OCI-LY3 (cell line): Measurements from ENCODE around the gene CNTNAP1.
"Not testable (repeated sequence)": the region's sequence is repeated elsewhere in the genome, so short reads cannot be mapped to it uniquely, and the experiment has no call there.

Experiments used
- H2AFZ ChIP-seq: fragments of 200-600, 300-600 bp; shearing (Covaris generic); 2 replicates; pipeline ENCODE4 v1.6.0; 2014; ENCODE audit warnings: antibody characterized with exemption, low read depth, low read length
- H3K27ac ChIP-seq: fragments of 200-600, 300-600 bp; sonication (generic); 2 replicates; pipeline ENCODE4 v1.5.1; 2014; ENCODE audit warnings: mild to moderate bottlenecking, low read length, moderate library complexity, mixed read lengths
- H3K27me3 ChIP-seq: fragments of 200-600, 300-600 bp; sonication (generic); 2 replicates; pipeline ENCODE4 v1.6.1; 2014; ENCODE audit warnings: low read depth, low read length, mixed read lengths
- H3K36me3 ChIP-seq: fragments of 200-600, 300-600 bp; sonication (generic); replicated peaks from 2 replicates; pipeline ENCODE3; 2014; ENCODE audit warnings: low read depth, low read length, mixed read lengths
- H3K4me1 ChIP-seq: fragments of 300-600, 200-600 bp; sonication (generic); 2 replicates; pipeline ENCODE4 v1.6.1; 2014; ENCODE audit warnings: low read length, mixed read lengths
- H3K4me2 ChIP-seq: fragments of 200-600, 300-600 bp; sonication (generic); 2 replicates; pipeline ENCODE4 v1.6.1; 2014; ENCODE audit warnings: low read length, mixed read lengths
- H3K4me3 ChIP-seq: fragments of 300-600, 200-600 bp; sonication (generic); 2 replicates; pipeline ENCODE4 v1.5.1; 2014; ENCODE audit warnings: antibody characterized with exemption, mild to moderate bottlenecking, low read length, moderate library complexity
- H3K79me2 ChIP-seq: fragments of 300-600, 200-600 bp; shearing (Covaris generic); 2 replicates; pipeline ENCODE4 v1.6.1; 2014; ENCODE audit warnings: mild to moderate bottlenecking, low read length, mixed read lengths
- H3K9ac ChIP-seq: fragments of 300-600, 200-600 bp; shearing (Covaris generic); 2 replicates; pipeline ENCODE4 v1.6.0; 2014; ENCODE audit warnings: mild to moderate bottlenecking, low read length, moderate library complexity
- H3K9me3 ChIP-seq: fragments of 200-600, 300-600 bp; shearing (Covaris generic); 2 replicates; pipeline ENCODE4 v1.6.1; 2014; ENCODE audit warnings: low read length, mixed read lengths; ENCODE audit not compliant: insufficient read depth
- H4K20me1 ChIP-seq: fragments of 200-600, 300-600 bp; sonication (generic); 2 replicates; pipeline ENCODE4 v1.6.1; 2016; ENCODE audit warnings: low read length, mixed read lengths; ENCODE audit not compliant: insufficient read depth
- CTCF ChIP-seq: fragments of 200-600, 300-600 bp; sonication (generic); IDR thresholded peaks from 2 replicates; pipeline ENCODE4 v1.5.1; 2014; ENCODE audit warnings: antibody characterized with exemption, low read length, low read depth
- EZH2phosphoT487 ChIP-seq: fragments of 200-600 bp; shearing (Covaris generic); IDR thresholded peaks from 2 replicates; pipeline ENCODE4 v1.6.1; 2018; ENCODE audit warnings: antibody characterized with exemption, mixed run types, low read depth

CNTNAP1 gene

GRCh38 chr17:42655528-42655927 is 26.8 kb upstream of the CNTNAP1 start:
- H3K4me2 ChIP-seq = peak overlapping the region; percentile 24; the same call in 1 of the 2 replicates

GRCh38 chr17:42657824-42658588 is 24.3 kb upstream of the CNTNAP1 start:
- no peaks in the 10 kb centered on the region for H3K9me3 ChIP-seq
- H3K27me3 ChIP-seq = no peaks in the 10 kb centered on the region
- H2AFZ ChIP-seq = no peak overlapping the region
- no peaks in the 10 kb centered on the region for H3K79me2 ChIP-seq
- peak overlapping the region; percentile 90 for H3K4me3 ChIP-seq
- no peak for TF ChIP-seq CTCF
- TF ChIP-seq EZH2phosphoT487 = no peak
- peak overlapping the region; percentile 100 for H3K4me2 ChIP-seq
- no peak overlapping the region for H3K9ac ChIP-seq
- H3K36me3 ChIP-seq = peaks cover 3% of the 10 kb centered on the region
- no peak overlapping the region for H3K27ac ChIP-seq
- H3K4me1 ChIP-seq = peaks cover 31% of the 10 kb centered on the region
- no peaks in the 10 kb centered on the region for H4K20me1 ChIP-seq

More at GRCh38 chr17:42655528-42655927, 26.8 kb upstream of the CNTNAP1 start:
- no peak overlapping the region for H3K9ac ChIP-seq
- no peaks in the 10 kb centered on the region for H3K9me3 ChIP-seq
- H3K4me1 ChIP-seq = peaks cover 31% of the 10 kb centered on the region
- no peaks in the 10 kb centered on the region for H3K79me2 ChIP-seq
- H2AFZ ChIP-seq = no peak overlapping the region
- no peaks in the 10 kb centered on the region for H3K36me3 ChIP-seq
- no peak overlapping the region for H3K4me3 ChIP-seq
- H3K27ac ChIP-seq = peak overlapping the region; percentile 36; the same call in 1 of the 2 replicates
- no peaks in the 10 kb centered on the region for H4K20me1 ChIP-seq
- TF ChIP-seq EZH2phosphoT487 = no peak
- no peak for TF ChIP-seq CTCF
- no peaks in the 10 kb centered on the region for H3K27me3 ChIP-seq

GRCh38 chr17:42659079-42659931 is 23.0 kb upstream of the CNTNAP1 start, which contains the start of gene TUBG2:
Gene TUBG2 (plus strand): TSS chr17:42659284. CDS start chr17:42659504, 220 bp downstream.
- Histone ChIP-seq H3K27me3 (no peaks in the 10 kb centered on the region), H3K4me3 (peak within 1 kb of the TSS; percentile 90), H3K4me2 (peak within 1 kb of the TSS; percentile 100), H3K4me1 (peaks cover 31% of the 10 kb centered on the region), H3K9ac (peak within 1 kb of the TSS; percentile 67), H4K20me1 (no peaks in the 10 kb centered on the region), H3K36me3 (peaks cover 7% of the 10 kb centered on the region), H2AFZ (peak within 1 kb of the TSS; percentile 93), H3K9me3 (no peaks in the 10 kb centered on the region), H3K79me2 (no peaks in the 10 kb centered on the region), H3K27ac (no peak within 1 kb of the TSS)
- TF ChIP-seq CTCF (no peak), EZH2phosphoT487 (no peak)

- H4K20me1 ChIP-seq, H3K79me2 ChIP-seq, H3K9ac ChIP-seq, H3K27me3 ChIP-seq, H3K9me3 ChIP-seq, H3K36me3 ChIP-seq, H3K27ac ChIP-seq, H2AFZ ChIP-seq: not testable (repeated sequence)
- peak overlapping the region; percentile 90 for H3K4me3 ChIP-seq
- peaks cover 31% of the 10 kb centered on the region for H3K4me1 ChIP-seq
- peak overlapping the region; percentile 100 for H3K4me2 ChIP-seq
Measured at GRCh38 chr17:42659932-42660274, 22.4 kb upstream of the CNTNAP1 start.
